Liver (tissue), 9 donors: ENCODE data around the gene NXPH4. TPM values are rescaled to one million over a fixed set of nuclear protein-coding genes. Genes with fewer than 3 reads are reported as not detected.

Experiments used
- DNase-seq: peaks from one replicate; pipeline ENCODE4 v3.0.0-alpha.2; 2017; ENCODE audit warnings: low spot score
- H3K27ac ChIP-seq, 2 donors: one replicate each; pipeline ENCODE4 v1.7.0; 2013; ENCODE audit warnings: inconsistent platforms in 2 of 2, low read length in 2 of 2, control low read depth in 1 of 2, low read depth in 1 of 2, mild to moderate bottlenecking in 1 of 2
- H3K27me3 ChIP-seq, 4 donors: one replicate each; pipeline versions ENCODE4 v1.6.1 to v1.7.0; 2013; ENCODE audit warnings: low read length in 3 of 4, inconsistent platforms in 1 of 4, mild to moderate bottlenecking in 1 of 4, moderate library complexity in 1 of 4; ENCODE audit not compliant: control insufficient read depth in 4 of 4, insufficient read depth in 4 of 4
- H3K36me3 ChIP-seq, 4 donors: one replicate each; pipeline versions ENCODE4 v1.6.1 to v1.7.0; 2013; ENCODE audit warnings: low read length in 3 of 4, mild to moderate bottlenecking in 3 of 4, low read depth in 1 of 4, moderate library complexity in 1 of 4; ENCODE audit not compliant: control insufficient read depth in 4 of 4, insufficient read depth in 3 of 4
- H3K4me1 ChIP-seq, 4 donors: one replicate each; pipeline versions ENCODE4 v1.6.1 to v1.7.0; 2013; ENCODE audit warnings: low read length in 3 of 4, mild to moderate bottlenecking in 3 of 4, moderate library complexity in 1 of 4; ENCODE audit not compliant: control insufficient read depth in 4 of 4, insufficient read depth in 4 of 4
- H3K4me3 ChIP-seq, 3 donors: one replicate each; pipeline versions ENCODE4 v1.6.1 to v1.7.0; 2013; ENCODE audit warnings: low read length in 3 of 3, control low read depth in 1 of 3, low read depth in 1 of 3, mild to moderate bottlenecking in 1 of 3
- H3K9ac ChIP-seq, 2 donors: one replicate each; pipeline ENCODE4 v1.7.0; 2013; ENCODE audit warnings: low read length in 2 of 2, mild to moderate bottlenecking in 2 of 2, moderate library complexity in 2 of 2, control low read depth in 1 of 2, low read depth in 1 of 2
- H3K9me3 ChIP-seq, 4 donors: one replicate each; pipeline versions ENCODE4 v1.6.1 to v1.7.0; 2013; ENCODE audit warnings: low read length in 3 of 4; ENCODE audit not compliant: control insufficient read depth in 4 of 4
- ATF3 ChIP-seq: IDR thresholded peaks from 2 replicates; pipeline ENCODE4 v1.6.1; 2016; ENCODE audit warnings: antibody characterized with exemption
- CTCF ChIP-seq: fragments of 150-350 bp; IDR thresholded peaks from 2 replicates; pipeline ENCODE4 v1.5.1; 2017; ENCODE audit warnings: improper control_type of control experiment, low read depth, low read length; ENCODE audit not compliant: missing input control
- EGR1 ChIP-seq, 2 donors: IDR thresholded peaks; 2 replicates each; pipeline ENCODE4 v1.6.1; 2016 to 2018; ENCODE audit warnings: antibody characterized with exemption in 2 of 2, low read depth in 2 of 2
- FOXA1 ChIP-seq: IDR thresholded peaks from 2 replicates; pipeline ENCODE4 v1.6.1; 2016; ENCODE audit warnings: antibody characterized with exemption
- FOXA2 ChIP-seq: IDR thresholded peaks from 2 replicates; pipeline ENCODE4 v1.6.1; 2016; ENCODE audit warnings: antibody characterized with exemption
- GABPA ChIP-seq, 2 donors: IDR thresholded peaks in 1 of 2; conservative IDR thresholded peaks in 1 of 2; 2 replicates each; pipeline ENCODE4 v1.6.1; 2016; ENCODE audit warnings: antibody characterized with exemption in 2 of 2, mild to moderate bottlenecking in 1 of 2, moderate library complexity in 1 of 2
- HNF4A ChIP-seq, 2 donors: conservative IDR thresholded peaks; 2 replicates each; pipeline ENCODE4 v1.6.1; 2016; ENCODE audit warnings: antibody characterized with exemption in 2 of 2, mild to moderate bottlenecking in 2 of 2
- HNF4G ChIP-seq: IDR thresholded peaks from 2 replicates; pipeline ENCODE4 v1.6.1; 2016; ENCODE audit warnings: antibody characterized with exemption
- JUND ChIP-seq, 2 donors: IDR thresholded peaks; 2 replicates each; pipeline ENCODE4 v1.6.1; 2016; ENCODE audit warnings: antibody characterized with exemption in 2 of 2
- MAX ChIP-seq: IDR thresholded peaks from 2 replicates; pipeline ENCODE4 v1.6.1; 2016; ENCODE audit warnings: antibody characterized with exemption
- NR2F2 ChIP-seq: IDR thresholded peaks from 2 replicates; pipeline ENCODE4 v1.6.1; 2016; ENCODE audit warnings: antibody characterized with exemption
- RAD21 ChIP-seq, 2 donors: IDR thresholded peaks; 2 replicates each; pipeline ENCODE4 v1.6.1; 2016; ENCODE audit warnings: antibody characterized with exemption in 2 of 2, mild to moderate bottlenecking in 2 of 2
- RXRA ChIP-seq, 2 donors: IDR thresholded peaks; 2 replicates each; pipeline ENCODE4 v1.6.1; 2017 to 2018; ENCODE audit warnings: antibody characterized with exemption in 2 of 2, mild to moderate bottlenecking in 1 of 2
- SP1 ChIP-seq: IDR thresholded peaks from 2 replicates; pipeline ENCODE4 v1.6.1; 2018; ENCODE audit warnings: antibody characterized with exemption, mild to moderate bottlenecking
- TAF1 ChIP-seq: conservative IDR thresholded peaks from 2 replicates; pipeline ENCODE4 v1.6.1; 2016; ENCODE audit warnings: antibody characterized with exemption, mild to moderate bottlenecking
- YY1 ChIP-seq: IDR thresholded peaks from 2 replicates; pipeline ENCODE4 v1.6.1; 2016; ENCODE audit warnings: antibody characterized with exemption, mild to moderate bottlenecking
- ZBTB33 ChIP-seq: IDR thresholded peaks from 2 replicates; pipeline ENCODE4 v1.6.1; 2016; ENCODE audit warnings: antibody characterized with exemption
- WGBS: extraction: QIAGEN DNeasy Blood & Tissue Kit; methylation state at CpG from one replicate; pipeline ENCODE4 v1.1.7; 2013; 5-methylcytosine and 5-hydroxymethylcytosine counted together
- polyA plus RNA-seq, 2 donors: library from polyadenylated mRNA; stranded (reverse) in 1 of 2; unstranded in 1 of 2; fragments of 200-250 nt in 1 of 2; fragments of >200 nt in 1 of 2; fragmentation: Nextera tagmentation in 1 of 2; extraction: Ambion mirVana in 1 of 2; gene quantifications; one replicate each; pipeline versions ENCODE4 v1.2.1 to v1.2.3, GENCODE V29; 2013 to 2015
- total RNA-seq, 2 donors: library from RNA; depleted of rRNA; stranded (reverse); fragments of >200 nt; gene quantifications; one replicate each; pipeline ENCODE4 v1.2.3, GENCODE V29; 2014
- donor health status: healthy.
- donor health status: healthy.
- donor health status: healthy.
- donor health status: healthy.
- donor health status: healthy.

Gene NXPH4
- total and polyA plus RNA-seq, 4 donors, result 0.15 TPM; not detected in 3

GRCh38 chr12:57237932-57238853 lies 21.6 kb downstream of the NXPH4 start:
- Histone ChIP-seq H3K4me1 (peaks cover 26 to 52% (median 41%) of the 10 kb centered on the region in 4 donors), H3K27ac (no peak overlapping the region), H3K27me3 (peaks cover 0 to 11% (median 0%) of the 10 kb centered on the region in 4 donors), H3K4me3 (no peak overlapping the region), H3K9me3 (no peaks in the 10 kb centered on the region), H3K9ac (no peak overlapping the region), H3K36me3 (peaks cover 6 to 11% (median 8%) of the 10 kb centered on the region in 4 donors)
- peak; percentile 33 for DNase-seq
- TF ChIP-seq YY1 (no peak), CTCF (no peak), MAX (no peak), FOXA2 (no peak), EGR1 (IDR thresholded peaks at IDR 0.05; ENCODE audit: low read depth in 2 of 2) (no peak), RXRA (IDR thresholded peaks at IDR 0.05) (no peak), ZBTB33 (no peak), SP1 (no peak), ATF3 (no peak), JUND (IDR thresholded peaks at IDR 0.05) (no peak), HNF4A (conservative IDR thresholded peaks at IDR 0.05) (no peak), TAF1 (no peak), NR2F2 (no peak), GABPA (IDR thresholded peaks at IDR 0.05 in 1 of 2, conservative IDR thresholded peaks at IDR 0.05 in 1 of 2) (no peak)
- WGBS, result 12% methylated on average over 63 of the region's 63 CpGs

- no peak for TF ChIP-seq HNF4G
- no peak for TF ChIP-seq RXRA (IDR thresholded peaks at IDR 0.05)
- peak; percentile 97 to 98 for TF ChIP-seq RAD21 (IDR thresholded peaks at IDR 0.05)
- no peak for TF ChIP-seq FOXA1
- TF ChIP-seq EGR1 (IDR thresholded peaks at IDR 0.05; ENCODE audit: low read depth in 2 of 2), result no peak
- TF ChIP-seq ZBTB33, result no peak
- no peak for TF ChIP-seq HNF4A (conservative IDR thresholded peaks at IDR 0.05)
- TF ChIP-seq JUND (IDR thresholded peaks at IDR 0.05), result no peak
- TF ChIP-seq SP1, result peak; percentile 46
- TF ChIP-seq CTCF, result peak; percentile 100
- Histone ChIP-seq H3K4me3 (no peak overlapping the region), H3K4me1 (peaks cover 24 to 52% (median 37%) of the 10 kb centered on the region in 4 donors), H3K9ac (no peak overlapping the region), H3K27me3 (peaks cover 0 to 11% (median 0%) of the 10 kb centered on the region in 4 donors), H3K27ac (no peak overlapping the region), H3K9me3 (no peaks in the 10 kb centered on the region), H3K36me3 (peaks cover 0 to 3% (median under 1%) of the 10 kb centered on the region in 4 donors)
- WGBS, result 3% methylated on average over 47 of the region's 47 CpGs
- DNase-seq, result peak; percentile 94
Observed at GRCh38 chr12:57238854-57239554, 22.4 kb downstream of the NXPH4 start.
